HepG2 (cell line): ENCODE data around the gene HCFC1R1. TPM values are rescaled to one million over a fixed set of nuclear protein-coding genes. Genes with fewer than 3 reads are reported as not detected.

ENCODE experiments used
- ATF3 ChIP-seq: sonication (generic); formaldehyde crosslinking; IDR thresholded peaks from 2 replicates; pipeline ENCODE4 v1.4.0; 2020; ENCODE audit warnings: missing genetic modification reagents
- ATF4 ChIP-seq, 2 experiments: fragments of 450-650 bp in 1 of 2; sonication (generic) in 1 of 2; formaldehyde crosslinking; IDR thresholded peaks; 2 replicates each; pipeline versions ENCODE4 v1.5.0 to v1.8.0; 2020 to 2022; ENCODE audit warnings: mild to moderate bottlenecking in 1 of 2, missing genetic modification reagents in 1 of 2
- CREB1 ChIP-seq, 2 experiments: fragments of 450-650 bp in 1 of 2; IDR thresholded peaks; 2 replicates each; pipeline ENCODE4 v1.6.1; 2016 to 2017; ENCODE audit warnings: control low read depth in 1 of 2, mild to moderate bottlenecking in 1 of 2, missing compliant biosample characterization in 1 of 2, missing genetic modification characterization in 1 of 2
- ERF ChIP-seq: IDR thresholded peaks from 2 replicates; pipeline ENCODE4 v1.6.1; 2018; ENCODE audit warnings: missing biosample characterization, missing genetic modification reagents
- ETV5 ChIP-seq: IDR thresholded peaks from 2 replicates; pipeline ENCODE4 v1.6.1; 2018; ENCODE audit warnings: missing biosample characterization, missing genetic modification reagents, inconsistent platforms, borderline replicate concordance
- HBP1 ChIP-seq: IDR thresholded peaks from 2 replicates; pipeline ENCODE4 v1.6.1; 2016; ENCODE audit warnings: low read depth, control low read depth
- KDM2A ChIP-seq: sonication (generic); formaldehyde crosslinking; IDR thresholded peaks from 2 replicates; pipeline ENCODE4 v1.4.0; 2020; ENCODE audit warnings: low read depth, missing genetic modification reagents, borderline replicate concordance
- KDM3A ChIP-seq: IDR thresholded peaks from 2 replicates; pipeline ENCODE4 v1.6.1; 2018; ENCODE audit warnings: low read depth, missing compliant biosample characterization
- KDM5A ChIP-seq: fragments of 200-600 bp; sonication (generic); IDR thresholded peaks from 2 replicates; pipeline ENCODE4 v1.7.0; 2018; ENCODE audit warnings: antibody characterized with exemption, mild to moderate bottlenecking, low read length, borderline replicate concordance
- KLF16 ChIP-seq, 2 experiments: sonication (generic) in 1 of 2; formaldehyde crosslinking in 1 of 2; IDR thresholded peaks; 2 replicates each; pipeline versions ENCODE4 v1.6.1 to v1.8.0; 2016 to 2023; ENCODE audit warnings: missing genetic modification reagents in 2 of 2, missing compliant biosample characterization in 1 of 2
- MXI1 ChIP-seq: IDR thresholded peaks from 3 replicates; pipeline ENCODE4 v1.6.1; 2012; ENCODE audit warnings: low read depth, low read length, inconsistent platforms, borderline replicate concordance
- NCOR1 ChIP-seq: fragments of 200-600 bp; sonication (generic); IDR thresholded peaks from 2 replicates; pipeline ENCODE4 v1.7.0; 2017; ENCODE audit warnings: antibody characterized with exemption, low read length, borderline replicate concordance
- PHF8 ChIP-seq: sonication (generic); formaldehyde crosslinking; IDR thresholded peaks from 2 replicates; pipeline ENCODE4 v1.5.0; 2020; ENCODE audit warnings: missing genetic modification reagents
- RFXAP ChIP-seq: sonication (generic); formaldehyde crosslinking; IDR thresholded peaks from 2 replicates; pipeline ENCODE4 v1.4.0; 2020; ENCODE audit warnings: missing genetic modification reagents, borderline replicate concordance
- THAP8 ChIP-seq: sonication (generic); formaldehyde crosslinking; IDR thresholded peaks from 2 replicates; pipeline ENCODE4 v1.5.1; 2020; ENCODE audit warnings: missing genetic modification reagents, mild to moderate bottlenecking, borderline replicate concordance
- TSC22D2 ChIP-seq: sonication (generic); formaldehyde crosslinking; IDR thresholded peaks from 2 replicates; pipeline ENCODE4 v1.5.1; 2020; ENCODE audit warnings: missing genetic modification reagents, mild to moderate bottlenecking, borderline replicate concordance
- ZBTB21 ChIP-seq: sonication (generic); formaldehyde crosslinking; IDR thresholded peaks from 2 replicates; pipeline ENCODE4 v1.4.0; 2020; ENCODE audit warnings: missing genetic modification reagents
- ZBTB42 ChIP-seq: sonication (generic); formaldehyde crosslinking; IDR thresholded peaks from 2 replicates; pipeline ENCODE4 v1.5.0; 2020; ENCODE audit warnings: mild to moderate bottlenecking, missing genetic modification reagents
- ZFX ChIP-seq: sonication (generic); formaldehyde crosslinking; IDR thresholded peaks from 2 replicates; pipeline ENCODE4 v1.4.0; 2020; ENCODE audit warnings: mild to moderate bottlenecking, low read depth, missing genetic modification reagents, moderate library complexity
- ZMAT5 ChIP-seq: sonication (generic); formaldehyde crosslinking; IDR thresholded peaks from 2 replicates; pipeline ENCODE4 v1.5.0; 2020; ENCODE audit warnings: mild to moderate bottlenecking, low read depth, missing genetic modification reagents, borderline replicate concordance
- ZNF10 ChIP-seq: sonication (generic); formaldehyde crosslinking; IDR thresholded peaks from 2 replicates; pipeline ENCODE4 v1.4.0; 2020; ENCODE audit warnings: mild to moderate bottlenecking, low read depth, missing genetic modification reagents, borderline replicate concordance
- ZNF280B ChIP-seq: sonication (generic); formaldehyde crosslinking; IDR thresholded peaks from 2 replicates; pipeline ENCODE4 v1.5.0; 2020; ENCODE audit warnings: missing genetic modification reagents, mild to moderate bottlenecking, borderline replicate concordance
- ZNF567 ChIP-seq: sonication (generic); formaldehyde crosslinking; IDR thresholded peaks from 2 replicates; pipeline ENCODE4 v1.8.1; 2023; ENCODE audit warnings: mild to moderate bottlenecking, missing genetic modification reagents, borderline replicate concordance
- ZNF614 ChIP-seq: IDR thresholded peaks from 2 replicates; pipeline ENCODE4 v1.6.1; 2018; ENCODE audit warnings: missing biosample characterization, missing genetic modification reagents, inconsistent platforms, borderline replicate concordance
- ZNF737 ChIP-seq: sonication (generic); formaldehyde crosslinking; IDR thresholded peaks from 2 replicates; pipeline ENCODE4 v1.5.0; 2020; ENCODE audit warnings: missing genetic modification reagents, mild to moderate bottlenecking, borderline replicate concordance
- polyA plus RNA-seq, 8 experiments: library from polyadenylated mRNA; depleted of rRNA in 3 of 8; stranded (reverse) in 7 of 8; unstranded in 1 of 8; fragments of >200 nt; fragmentation: Illumina TruSeq in 4 of 8; extraction: Trizol in 4 of 8; gene quantifications; 2 replicates each; pipeline versions ENCODE4 v1.2.1 to v1.2.3, GENCODE V29; 2011 to 2016; ENCODE audit warnings: low read depth in 4 of 8, missing spikeins in 1 of 8, mixed read lengths in 1 of 8; ENCODE audit not compliant: insufficient read depth in 1 of 8
- total RNA-seq, 5 experiments: library from RNA; depleted of rRNA; stranded (reverse); fragments of >200 nt; fragmentation: Illumina TruSeq; extraction: Trizol; gene quantifications; 2 replicates each; pipeline ENCODE4 v1.2.3, GENCODE V29; 2016; ENCODE audit warnings: low read depth in 1 of 5

The HCFC1R1 gene
- total and polyA plus RNA-seq, 2 of the 13 experiments (the other 11 are each of a cell fraction or from before 2014, with no cell fraction given) = 13.8 to 16.1 TPM

- peak; percentile 4; the same call in 1 of the 2 replicates for TF ChIP-seq ZFX
- no peak for TF ChIP-seq ZBTB21 (CRISPR knock-in tag)
- no peak for TF ChIP-seq ZNF280B
- no peak for TF ChIP-seq NCOR1
- TF ChIP-seq ZNF737 (CRISPR knock-in tag) = no peak; the same call in 1 of the 2 replicates
- TF ChIP-seq HBP1 (CRISPR knock-in tag) = no peak; the same call in 1 of the 2 replicates
- 0 out of 2 replicates have a peak, but pooled peaks have one; percentile 74 for TF ChIP-seq ZMAT5 (CRISPR knock-in tag)
- peak; percentile 61; the same call in 1 of the 2 replicates for TF ChIP-seq ERF (CRISPR knock-in tag)
- TF ChIP-seq THAP8 (CRISPR knock-in tag) = no peak
- no peak for TF ChIP-seq ATF4 (CRISPR knock-in tag; IDR thresholded peaks at IDR 0.05)
- no peak for TF ChIP-seq ZNF10
- TF ChIP-seq KDM5A = no peak
- peak; percentile 54 for TF ChIP-seq PHF8 (CRISPR knock-in tag)
- 0 out of 2 replicates have a peak, but pooled peaks have one; percentile 35 for TF ChIP-seq ZBTB42
- 0 out of 4 replicates have a peak, but pooled peaks of 1 of the 2 experiments have one; percentile 1 for TF ChIP-seq KLF16 (CRISPR knock-in tag; IDR thresholded peaks at IDR 0.05)
- TF ChIP-seq CREB1 (IDR thresholded peaks at IDR 0.05) = no peak
- no peak for TF ChIP-seq CREB1 (CRISPR knock-in tag; IDR thresholded peaks at IDR 0.05)
- peak; percentile 23; the same call in 1 of the 2 replicates for TF ChIP-seq RFXAP (CRISPR knock-in tag)
- peak; percentile 12; the same call in 1 of the 2 replicates for TF ChIP-seq ZNF614 (CRISPR knock-in tag)
- TF ChIP-seq MXI1 = peak; percentile 60; the same call in 1 of the 3 replicates
- no peak for TF ChIP-seq ZNF567
- TF ChIP-seq KDM3A (CRISPR knock-in tag) = no peak
- no peak for TF ChIP-seq ATF3 (CRISPR knock-in tag)
- TF ChIP-seq ETV5 (CRISPR knock-in tag) = no peak
- TF ChIP-seq KDM2A = peak; percentile 8; the same call in 1 of the 2 replicates
- TF ChIP-seq TSC22D2 (CRISPR knock-in tag) = peak; percentile 23; the same call in 1 of the 2 replicates
Observed at GRCh38 chr16:3020247-3020603, 3.5 kb downstream of the HCFC1R1 start, which contains the start of gene TNFRSF12A (continued).
